Panc1 (cell line): ENCODE measurements around the gene CDC42. TPM values are rescaled to one million over a fixed set of nuclear protein-coding genes. Genes with fewer than 3 reads are reported as not detected.

Experiments used
- ATAC-seq: fragments of 200-7000 bp; cut with Tn5 transposase; 2 replicates; pipeline ENCODE4 v1.9.1; 2020; ENCODE audit warnings: mild to moderate bottlenecking, moderate library complexity
- BruUV-seq: library from RNA; stranded (reverse); fragments of 400-500 nt; replicated peaks from 2 replicates; lab custom pipeline; 2021; lab: Mats Ljungman, UMichigan
- CTCF ChIA-PET: fragments of 300-600 bp; sonication (Branson Sonifier 250); formaldehyde crosslinking; loops from one replicate; lab custom pipeline; 2022; ENCODE audit warnings: antibody characterized with exemption; lab: Charles Lee
- POLR2A ChIA-PET: fragments of 300-600 bp; sonication (Branson Sonifier 250); formaldehyde crosslinking; loops from one replicate; lab custom pipeline; 2022; ENCODE audit warnings: antibody characterized with exemption; lab: Charles Lee
- DNase-seq: peaks from one replicate; pipeline ENCODE4 v3.0.0-alpha.2; 2010; ENCODE audit warnings: low read depth, low spot score
- H3K27ac ChIP-seq: 2 replicates; pipeline ENCODE4 v1.5.1; 2011; ENCODE audit warnings: mild to moderate bottlenecking, low read length, inconsistent platforms
- H3K27me3 ChIP-seq: fragments of 200-500 bp; sonication (Bioruptor generic); 2 replicates; pipeline ENCODE4 v1.6.0; 2014; ENCODE audit warnings: low read length, inconsistent platforms; ENCODE audit not compliant: control insufficient read depth, insufficient read depth
- H3K36me3 ChIP-seq: fragments of 200-500 bp; sonication (Bioruptor generic); 2 replicates; pipeline ENCODE4 v1.5.1; 2014; ENCODE audit warnings: inconsistent platforms, mild to moderate bottlenecking, low read length, moderate library complexity; ENCODE audit not compliant: control insufficient read depth, insufficient read depth
- H3K4me1 ChIP-seq: 2 replicates; pipeline ENCODE4 v1.5.1; 2011; ENCODE audit warnings: inconsistent platforms, mild to moderate bottlenecking, low read length, moderate library complexity; ENCODE audit not compliant: control insufficient read depth, insufficient read depth
- H3K4me3 ChIP-seq, 2 experiments: 2 replicates each; pipeline ENCODE4 v1.5.1; 2011 to 2012; ENCODE audit warnings: low read depth in 2 of 2, low read length in 2 of 2, mild to moderate bottlenecking in 2 of 2, inconsistent platforms in 1 of 2, moderate library complexity in 1 of 2
- H3K9me3 ChIP-seq: fragments of 200-500 bp; sonication (Bioruptor generic); 2 replicates; pipeline ENCODE4 v1.5.1; 2014; ENCODE audit warnings: low read depth, mild to moderate bottlenecking, inconsistent platforms, low read length, moderate library complexity; ENCODE audit not compliant: control insufficient read depth, insufficient read depth
- POLR2AphosphoS5 ChIP-seq: IDR thresholded peaks from 2 replicates; pipeline ENCODE4 v1.6.1; 2012; ENCODE audit warnings: mild to moderate bottlenecking, low read depth, low read length, moderate library complexity
- SIN3A ChIP-seq: IDR thresholded peaks from 2 replicates; pipeline ENCODE4 v1.6.1; 2012; ENCODE audit warnings: low read depth, mild to moderate bottlenecking, low read length, moderate library complexity, borderline replicate concordance; ENCODE audit not compliant: insufficient read depth
- TCF7L2 ChIP-seq: IDR thresholded peaks from 2 replicates; pipeline ENCODE4 v1.6.1; 2011; ENCODE audit warnings: mild to moderate bottlenecking, low read depth, low read length, inconsistent platforms
- in situ Hi-C: cut with HindIII; loops from 2 replicates; pipeline ENCODE4 v1.10.0; 2016; ENCODE audit warnings: low sequenced_read_pairs, low pct_unique_long_range_greater_than_20kb
- intact Hi-C: fragments of 100-400 bp; cut with micrococcal nuclease; formaldehyde crosslinking; loops from one replicate; pipeline ENCODE4 v1.10.0; 2022; ENCODE audit not compliant: unreplicated experiment
- total RNA-seq: library from RNA; stranded (reverse); gene quantifications from one replicate; pipeline ENCODE4 v1.2.1, GENCODE V29; 2021; ENCODE audit not compliant: unreplicated experiment
- TF ChIP-seq, protein P1 (sequence below): fragments of 450-650 bp; IDR thresholded peaks from 2 replicates; pipeline ENCODE4 v1.5.1; 2017; ENCODE audit warnings: mild to moderate bottlenecking
- TF ChIP-seq, protein P2 (sequence below), 2 experiments: IDR thresholded peaks; 2 replicates each; pipeline ENCODE4 v1.6.1; 2011 to 2012; ENCODE audit warnings: low read depth in 2 of 2, control low read depth in 1 of 2, low read length in 1 of 2, mild to moderate bottlenecking in 1 of 2, moderate library complexity in 1 of 2; ENCODE audit not compliant: insufficient read depth in 1 of 2

Gene CDC42
- total RNA-seq, 1 experiment from 2014 or later = 240 TPM

DNA sequence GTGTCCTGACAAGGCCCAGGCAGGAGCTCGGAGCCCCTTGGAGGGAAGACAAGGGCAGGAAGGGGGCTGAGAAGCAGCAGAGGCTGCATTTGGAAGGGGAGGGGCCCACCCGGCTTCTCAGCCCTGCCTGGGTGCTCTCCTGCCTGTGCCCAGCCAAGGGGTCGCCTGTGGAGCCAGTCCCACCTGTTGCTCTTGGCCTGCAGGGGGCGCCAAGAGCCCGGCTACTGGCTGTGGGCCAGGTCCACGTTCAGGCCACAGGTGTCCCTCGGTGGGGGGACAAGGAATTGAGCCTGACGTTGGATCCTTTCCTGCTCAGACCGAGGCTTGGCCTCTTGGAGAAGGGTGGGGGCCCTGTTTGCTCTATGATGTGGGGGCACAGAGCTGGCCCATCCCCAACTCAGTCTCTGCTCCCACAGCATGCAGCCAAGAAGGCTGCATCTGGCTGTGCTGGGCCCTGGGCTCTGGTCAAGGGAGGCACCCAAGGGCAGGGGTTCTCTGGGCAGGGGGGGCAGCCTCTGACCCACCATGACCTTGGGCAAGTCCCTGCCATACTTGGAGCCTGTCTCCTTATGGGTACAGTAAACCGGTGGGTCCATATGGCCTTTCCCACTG, 79.5 kb downstream of the CDC42 start:
- peak overlapping the region; percentile 44; the same call in 1 of the 2 replicates for H3K27ac ChIP-seq
- no peak overlapping the region for H3K4me3 ChIP-seq
- DNase-seq (no peak), ATAC-seq (peak; percentile 68)
- no peaks in the 10 kb centered on the region for H3K9me3 ChIP-seq
- no peaks in the 10 kb centered on the region for H3K27me3 ChIP-seq
- in situ Hi-C loops (no loop called here), intact Hi-C loops (loop anchor here (2.0 to 10.0 kb wide), 2 partner anchors 143 to 285 kb away; no protein-coding TSS in a partner anchor)
- TF ChIP-seq, protein P1, sequence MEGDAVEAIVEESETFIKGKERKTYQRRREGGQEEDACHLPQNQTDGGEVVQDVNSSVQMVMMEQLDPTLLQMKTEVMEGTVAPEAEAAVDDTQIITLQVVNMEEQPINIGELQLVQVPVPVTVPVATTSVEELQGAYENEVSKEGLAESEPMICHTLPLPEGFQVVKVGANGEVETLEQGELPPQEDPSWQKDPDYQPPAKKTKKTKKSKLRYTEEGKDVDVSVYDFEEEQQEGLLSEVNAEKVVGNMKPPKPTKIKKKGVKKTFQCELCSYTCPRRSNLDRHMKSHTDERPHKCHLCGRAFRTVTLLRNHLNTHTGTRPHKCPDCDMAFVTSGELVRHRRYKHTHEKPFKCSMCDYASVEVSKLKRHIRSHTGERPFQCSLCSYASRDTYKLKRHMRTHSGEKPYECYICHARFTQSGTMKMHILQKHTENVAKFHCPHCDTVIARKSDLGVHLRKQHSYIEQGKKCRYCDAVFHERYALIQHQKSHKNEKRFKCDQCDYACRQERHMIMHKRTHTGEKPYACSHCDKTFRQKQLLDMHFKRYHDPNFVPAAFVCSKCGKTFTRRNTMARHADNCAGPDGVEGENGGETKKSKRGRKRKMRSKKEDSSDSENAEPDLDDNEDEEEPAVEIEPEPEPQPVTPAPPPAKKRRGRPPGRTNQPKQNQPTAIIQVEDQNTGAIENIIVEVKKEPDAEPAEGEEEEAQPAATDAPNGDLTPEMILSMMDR = peak; percentile 96
- no peak for TF ChIP-seq SIN3A
- H3K4me1 ChIP-seq = peaks cover 32% of the 10 kb centered on the region
- no peaks in the 10 kb centered on the region for H3K36me3 ChIP-seq
- CTCF ChIA-PET = interaction anchor here (0.6 to 1.8 kb wide), 7 partner anchors 9 to 282 kb away, joined by 3 to 12 read pairs (median 4); no protein-coding TSS in a partner anchor
- no TSS peak for BruUV-seq
- POLR2A ChIA-PET = no interaction called here

DNA sequence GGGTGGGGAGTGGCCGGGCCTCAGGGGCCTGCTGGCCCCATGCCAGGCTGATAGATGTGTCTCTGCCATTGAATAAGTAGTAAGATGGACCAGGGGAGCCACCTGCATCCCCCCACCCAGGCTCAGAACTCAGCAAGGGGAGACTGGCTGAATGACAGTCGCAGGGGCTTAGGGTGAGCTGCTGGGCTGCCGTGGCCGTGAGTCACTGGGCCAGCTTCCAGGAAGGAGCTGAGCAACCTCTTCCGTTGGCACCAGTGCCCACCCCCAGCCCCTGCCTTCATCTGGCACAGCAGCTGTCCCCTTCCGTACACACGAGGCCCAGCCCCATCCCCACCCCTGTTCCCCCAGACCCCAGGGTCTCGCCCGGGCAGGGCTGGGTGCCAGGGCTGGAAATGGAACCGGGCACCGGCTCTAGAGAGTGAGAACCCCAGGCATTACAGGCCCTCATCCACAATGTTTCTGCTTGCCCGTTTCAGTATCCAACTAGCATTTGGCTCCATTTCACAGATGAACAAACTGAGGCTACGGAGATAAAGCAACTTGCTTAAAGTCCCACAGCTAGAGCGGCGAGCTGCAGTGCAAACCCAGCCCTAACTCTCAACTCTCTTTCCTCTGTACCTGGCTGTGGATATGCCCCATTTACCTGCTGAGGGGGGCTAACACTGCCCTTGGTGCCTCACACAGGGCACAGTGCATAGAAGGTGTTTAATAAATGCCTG, 80.2 kb downstream of the CDC42 start:
- in situ Hi-C loops = no loop called here
- Histone ChIP-seq H3K36me3 (no peaks in the 10 kb centered on the region), H3K9me3 (no peaks in the 10 kb centered on the region), H3K27me3 (no peaks in the 10 kb centered on the region), H3K4me3 (no peak overlapping the region), H3K27ac (peak overlapping the region; percentile 44; the same call in 1 of the 2 replicates), H3K4me1 (peaks cover 37% of the 10 kb centered on the region)
- intact Hi-C loops = loop anchor here (2.0 to 10.0 kb wide), 2 partner anchors 142 to 284 kb away; no protein-coding TSS in a partner anchor
- ATAC-seq (peak; percentile 75), DNase-seq (no peak)
- TF ChIP-seq SIN3A (no peak), TCF7L2 (no peak), POLR2AphosphoS5 (no peak)
- TF ChIP-seq, protein P2, sequence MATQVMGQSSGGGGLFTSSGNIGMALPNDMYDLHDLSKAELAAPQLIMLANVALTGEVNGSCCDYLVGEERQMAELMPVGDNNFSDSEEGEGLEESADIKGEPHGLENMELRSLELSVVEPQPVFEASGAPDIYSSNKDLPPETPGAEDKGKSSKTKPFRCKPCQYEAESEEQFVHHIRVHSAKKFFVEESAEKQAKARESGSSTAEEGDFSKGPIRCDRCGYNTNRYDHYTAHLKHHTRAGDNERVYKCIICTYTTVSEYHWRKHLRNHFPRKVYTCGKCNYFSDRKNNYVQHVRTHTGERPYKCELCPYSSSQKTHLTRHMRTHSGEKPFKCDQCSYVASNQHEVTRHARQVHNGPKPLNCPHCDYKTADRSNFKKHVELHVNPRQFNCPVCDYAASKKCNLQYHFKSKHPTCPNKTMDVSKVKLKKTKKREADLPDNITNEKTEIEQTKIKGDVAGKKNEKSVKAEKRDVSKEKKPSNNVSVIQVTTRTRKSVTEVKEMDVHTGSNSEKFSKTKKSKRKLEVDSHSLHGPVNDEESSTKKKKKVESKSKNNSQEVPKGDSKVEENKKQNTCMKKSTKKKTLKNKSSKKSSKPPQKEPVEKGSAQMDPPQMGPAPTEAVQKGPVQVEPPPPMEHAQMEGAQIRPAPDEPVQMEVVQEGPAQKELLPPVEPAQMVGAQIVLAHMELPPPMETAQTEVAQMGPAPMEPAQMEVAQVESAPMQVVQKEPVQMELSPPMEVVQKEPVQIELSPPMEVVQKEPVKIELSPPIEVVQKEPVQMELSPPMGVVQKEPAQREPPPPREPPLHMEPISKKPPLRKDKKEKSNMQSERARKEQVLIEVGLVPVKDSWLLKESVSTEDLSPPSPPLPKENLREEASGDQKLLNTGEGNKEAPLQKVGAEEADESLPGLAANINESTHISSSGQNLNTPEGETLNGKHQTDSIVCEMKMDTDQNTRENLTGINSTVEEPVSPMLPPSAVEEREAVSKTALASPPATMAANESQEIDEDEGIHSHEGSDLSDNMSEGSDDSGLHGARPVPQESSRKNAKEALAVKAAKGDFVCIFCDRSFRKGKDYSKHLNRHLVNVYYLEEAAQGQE (IDR thresholded peaks at IDR 0.05; ENCODE audit: insufficient read depth in 1 of 2, low read depth in 2 of 2, low read length in 1 of 2) = no peak
- TF ChIP-seq, protein P1 = no peak
- CTCF ChIA-PET = interaction anchor here (0.6 to 1.8 kb wide), 5 partner anchors 9 to 281 kb away, joined by 3 to 12 read pairs (median 4); no protein-coding TSS in a partner anchor
- BruUV-seq = no TSS peak
- POLR2A ChIA-PET = no interaction called here
